Mammary epithelial cell (primary cell): Measurements from ENCODE around the gene G6PC3.

Source experiments
- EZH2 ChIP-seq: IDR thresholded peaks from 2 replicates; pipeline ENCODE4 v1.6.1; 2012; ENCODE audit warnings: low read length, inconsistent platforms, borderline replicate concordance
- TF ChIP-seq, protein P1 (sequence below), 2 donors: IDR thresholded peaks in 1 of 2; conservative IDR thresholded peaks in 1 of 2; 2 replicates each; pipeline ENCODE4 v1.5.1; 2011 to 2012; ENCODE audit warnings: inconsistent platforms in 2 of 2, low read length in 2 of 2, mild to moderate bottlenecking in 2 of 2, control low read depth in 1 of 2, low read depth in 1 of 2; ENCODE audit not compliant: insufficient read depth in 1 of 2; ENCODE audit errors: extremely low read depth in 1 of 2

DNA sequence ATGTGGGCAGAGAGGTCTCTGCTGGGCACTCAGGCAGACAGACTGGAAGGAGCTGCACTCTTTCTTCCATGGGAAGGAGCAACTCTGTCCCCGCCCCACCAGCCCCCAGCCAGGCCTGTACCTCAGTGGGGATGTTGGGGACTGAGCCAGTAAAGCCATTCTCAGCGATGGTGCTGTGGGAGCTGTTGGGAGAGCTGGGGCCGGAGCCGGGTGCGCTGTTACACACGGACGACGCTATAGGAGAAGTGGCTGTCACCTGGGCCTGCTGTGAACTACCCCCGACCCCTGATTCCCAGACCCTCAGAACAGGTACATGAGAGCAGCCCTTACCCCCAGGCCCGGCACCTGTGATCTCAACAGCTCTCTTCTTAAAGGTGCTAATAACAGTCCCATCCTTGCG is 21.5 kb downstream of the G6PC3 start:
- TF ChIP-seq, protein P1, sequence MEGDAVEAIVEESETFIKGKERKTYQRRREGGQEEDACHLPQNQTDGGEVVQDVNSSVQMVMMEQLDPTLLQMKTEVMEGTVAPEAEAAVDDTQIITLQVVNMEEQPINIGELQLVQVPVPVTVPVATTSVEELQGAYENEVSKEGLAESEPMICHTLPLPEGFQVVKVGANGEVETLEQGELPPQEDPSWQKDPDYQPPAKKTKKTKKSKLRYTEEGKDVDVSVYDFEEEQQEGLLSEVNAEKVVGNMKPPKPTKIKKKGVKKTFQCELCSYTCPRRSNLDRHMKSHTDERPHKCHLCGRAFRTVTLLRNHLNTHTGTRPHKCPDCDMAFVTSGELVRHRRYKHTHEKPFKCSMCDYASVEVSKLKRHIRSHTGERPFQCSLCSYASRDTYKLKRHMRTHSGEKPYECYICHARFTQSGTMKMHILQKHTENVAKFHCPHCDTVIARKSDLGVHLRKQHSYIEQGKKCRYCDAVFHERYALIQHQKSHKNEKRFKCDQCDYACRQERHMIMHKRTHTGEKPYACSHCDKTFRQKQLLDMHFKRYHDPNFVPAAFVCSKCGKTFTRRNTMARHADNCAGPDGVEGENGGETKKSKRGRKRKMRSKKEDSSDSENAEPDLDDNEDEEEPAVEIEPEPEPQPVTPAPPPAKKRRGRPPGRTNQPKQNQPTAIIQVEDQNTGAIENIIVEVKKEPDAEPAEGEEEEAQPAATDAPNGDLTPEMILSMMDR (conservative IDR thresholded peaks at IDR 0.05 in 1 of 2, IDR thresholded peaks at IDR 0.05 in 1 of 2; ENCODE audit: extremely low read depth in 1 of 2, insufficient read depth in 1 of 2, low read depth in 1 of 2, low read length in 2 of 2) = no peak
- TF ChIP-seq EZH2 = no peak
